OCI-LY7 (cell line): ENCODE measurements around the gene SYT2. TPM values are rescaled to one million over a fixed set of nuclear protein-coding genes. Genes with fewer than 3 reads are reported as not detected.

ENCODE experiments used
- BruUV-seq: library from RNA; stranded (reverse); fragments of 400-500 nt; replicated peaks from 2 replicates; lab custom pipeline; 2021; lab: Mats Ljungman, UMichigan
- CTCF ChIA-PET: fragments of 300-600 bp; sonication (Branson Sonifier 250); formaldehyde crosslinking; loops from one replicate; lab custom pipeline; 2022; ENCODE audit warnings: antibody characterized with exemption; ENCODE audit not compliant: unreplicated experiment; lab: Charles Lee
- POLR2A ChIA-PET: fragments of 300-600 bp; sonication (Branson Sonifier 250); formaldehyde crosslinking; loops from one replicate; lab custom pipeline; 2022; ENCODE audit warnings: antibody characterized with exemption; lab: Charles Lee
- DNase-seq: peaks from one replicate; pipeline ENCODE4 v3.0.0-alpha.2; 2015; ENCODE audit warnings: low spot score
- H2AFZ ChIP-seq: fragments of 200-600 bp; sonication (generic), shearing (Covaris generic); 2 replicates; pipeline ENCODE4 v1.6.1; 2014; ENCODE audit warnings: mild to moderate bottlenecking, antibody characterized with exemption, low read length, moderate library complexity
- H3K27ac ChIP-seq: fragments of 200-600 bp; sonication (generic); 2 replicates; pipeline ENCODE4 v1.5.1; 2014; ENCODE audit warnings: mixed run types, low read depth, mild to moderate bottlenecking, moderate library complexity, low read length, inconsistent platforms; ENCODE audit not compliant: poor library complexity, severe bottlenecking
- H3K36me3 ChIP-seq: fragments of 200-600 bp; sonication (generic); 2 replicates; pipeline ENCODE4 v1.6.1; 2014; ENCODE audit warnings: mild to moderate bottlenecking, antibody characterized with exemption, low read length, moderate library complexity, mixed read lengths; ENCODE audit not compliant: insufficient read depth
- H3K4me1 ChIP-seq: fragments of 200-600 bp; sonication (generic); 2 replicates; pipeline ENCODE4 v1.5.1; 2014; ENCODE audit warnings: mild to moderate bottlenecking, low read length; ENCODE audit not compliant: insufficient read depth, poor library complexity, severe bottlenecking
- H3K4me2 ChIP-seq: fragments of 200-600 bp; sonication (generic); 2 replicates; pipeline ENCODE4 v1.6.1; 2014; ENCODE audit warnings: mild to moderate bottlenecking, low read length
- H3K4me3 ChIP-seq: fragments of 200-600 bp; sonication (generic); 2 replicates; pipeline ENCODE4 v1.5.1; 2014; ENCODE audit warnings: mild to moderate bottlenecking, low read depth, low read length; ENCODE audit not compliant: poor library complexity, severe bottlenecking
- H3K79me2 ChIP-seq: fragments of 200-600 bp; sonication (generic); 2 replicates; pipeline ENCODE4 v1.6.1; 2016; ENCODE audit warnings: low read depth, mild to moderate bottlenecking, low read length, moderate library complexity, mixed read lengths; ENCODE audit not compliant: insufficient read depth
- H3K9me2 ChIP-seq: fragments of 200-600 bp; sonication (generic); 2 replicates; pipeline ENCODE4 v1.6.1; 2016; ENCODE audit warnings: mild to moderate bottlenecking, low read length, mixed read lengths; ENCODE audit not compliant: insufficient read depth
- H3K9me3 ChIP-seq: fragments of 200-600 bp; sonication (generic); 2 replicates; pipeline ENCODE4 v1.6.1; 2014; ENCODE audit warnings: mild to moderate bottlenecking, mixed run types, low read length, mixed read lengths
- H4K20me1 ChIP-seq: fragments of 200-600 bp; sonication (generic); 2 replicates; pipeline ENCODE4 v1.6.1; 2014; ENCODE audit warnings: mild to moderate bottlenecking, antibody characterized with exemption, low read length, moderate library complexity, mixed read lengths; ENCODE audit not compliant: insufficient read depth
- CTCF ChIP-seq: fragments of 200-600 bp; sonication (generic); conservative IDR thresholded peaks from 2 replicates; pipeline ENCODE4 v1.5.1; 2014; ENCODE audit warnings: mild to moderate bottlenecking, antibody characterized with exemption, low read length, moderate library complexity, mixed read lengths
- EZH2phosphoT487 ChIP-seq: fragments of 200-600 bp; sonication (generic); IDR thresholded peaks from 2 replicates; pipeline ENCODE4 v1.6.1; 2018; ENCODE audit warnings: low read depth, borderline replicate concordance, mild to moderate bottlenecking, mixed run types, antibody characterized with exemption, low read length, moderate library complexity, mixed read lengths
- intact Hi-C: fragments of 100-400 bp; cut with micrococcal nuclease; formaldehyde crosslinking; loops from one replicate; pipeline ENCODE4 v1.10.0; 2022; ENCODE audit not compliant: unreplicated experiment
- total RNA-seq, 2 experiments: library from RNA; depleted of rRNA in 1 of 2; stranded (reverse); fragments of >200 nt in 1 of 2; shearing (Covaris generic) in 1 of 2; gene quantifications; 2 replicates each; pipeline ENCODE4 v1.2.3, GENCODE V29; 2014 to 2022

The SYT2 gene
- total RNA-seq, 2 experiments from 2014 or later: not detected

- Histone ChIP-seq H2AFZ (no peak overlapping the region), H3K79me2 (no peaks in the 10 kb centered on the region), H3K27ac (no peak overlapping the region), H3K9me2 (no peaks in the 10 kb centered on the region), H4K20me1 (no peaks in the 10 kb centered on the region), H3K36me3 (no peaks in the 10 kb centered on the region), H3K4me3 (no peak overlapping the region), H3K9me3 (no peaks in the 10 kb centered on the region), H3K4me1 (no peaks in the 10 kb centered on the region), H3K4me2 (no peak overlapping the region)
- DNase-seq: no peak
- POLR2A ChIA-PET: no interaction called here
- CTCF ChIA-PET: interaction anchor here (0.5 kb wide), 1 partner anchor 25 kb away, joined by 3 read pairs; no protein-coding TSS in a partner anchor
- no TSS peak for BruUV-seq
- TF ChIP-seq EZH2phosphoT487 (no peak), CTCF (no peak)
- intact Hi-C loops: no loop called here
These were observed 61.5 kb downstream of the SYT2 start for GRCh38 chr1:202648605-202649226.

- Histone ChIP-seq H3K9me3 (no peaks in the 10 kb centered on the region), H3K4me3 (no peak overlapping the region), H3K27ac (no peak overlapping the region), H3K4me2 (no peak overlapping the region), H3K9me2 (no peaks in the 10 kb centered on the region), H3K36me3 (no peaks in the 10 kb centered on the region), H2AFZ (no peak overlapping the region), H3K4me1 (no peaks in the 10 kb centered on the region), H4K20me1 (no peaks in the 10 kb centered on the region), H3K79me2 (no peaks in the 10 kb centered on the region)
- BruUV-seq: no TSS peak
- POLR2A ChIA-PET: no interaction called here
- intact Hi-C loops: no loop called here
- TF ChIP-seq CTCF: no peak
- TF ChIP-seq EZH2phosphoT487: no peak
- CTCF ChIA-PET: no interaction called here
- DNase-seq: no peak
These were observed 65.2 kb downstream of the SYT2 start for GRCh38 chr1:202645097-202645476.

- intact Hi-C loops: no loop called here
- Histone ChIP-seq H3K36me3 (no peaks in the 10 kb centered on the region), H3K79me2 (no peaks in the 10 kb centered on the region), H4K20me1 (no peaks in the 10 kb centered on the region), H3K4me3 (no peak overlapping the region), H2AFZ (no peak overlapping the region), H3K4me2 (no peak overlapping the region), H3K4me1 (no peaks in the 10 kb centered on the region), H3K9me2 (no peaks in the 10 kb centered on the region), H3K27ac (no peak overlapping the region), H3K9me3 (no peaks in the 10 kb centered on the region)
- BruUV-seq: no TSS peak
- DNase-seq: no peak
- POLR2A ChIA-PET: no interaction called here
- no peak for TF ChIP-seq EZH2phosphoT487
- no peak for TF ChIP-seq CTCF
- CTCF ChIA-PET: no interaction called here
These were observed 65.8 kb downstream of the SYT2 start for GRCh38 chr1:202644219-202645096.
